Neural cell (in vitro differentiated cells): ENCODE data around the gene ZNF407.

Experiments
- POLR2AphosphoS5 ChIP-seq: IDR thresholded peaks from 2 replicates; pipeline ENCODE4 v1.6.1; 2012
- RAD21 ChIP-seq: fragments of 450-650 bp; conservative IDR thresholded peaks from 2 replicates; pipeline ENCODE4 v1.6.1; 2014; ENCODE audit warnings: antibody characterized with exemption, mild to moderate bottlenecking, moderate library complexity
- TF ChIP-seq, protein P1 (sequence below): fragments of 450-650 bp; IDR thresholded peaks from 2 replicates; pipeline ENCODE4 v1.5.1; 2014; ENCODE audit warnings: antibody characterized with exemption, mild to moderate bottlenecking, moderate library complexity; ENCODE audit not compliant: poor library complexity, severe bottlenecking

GRCh38 chr18:74577019-74577418 lies 20.7 kb upstream of the ZNF407 start:
- TF ChIP-seq, protein P1, sequence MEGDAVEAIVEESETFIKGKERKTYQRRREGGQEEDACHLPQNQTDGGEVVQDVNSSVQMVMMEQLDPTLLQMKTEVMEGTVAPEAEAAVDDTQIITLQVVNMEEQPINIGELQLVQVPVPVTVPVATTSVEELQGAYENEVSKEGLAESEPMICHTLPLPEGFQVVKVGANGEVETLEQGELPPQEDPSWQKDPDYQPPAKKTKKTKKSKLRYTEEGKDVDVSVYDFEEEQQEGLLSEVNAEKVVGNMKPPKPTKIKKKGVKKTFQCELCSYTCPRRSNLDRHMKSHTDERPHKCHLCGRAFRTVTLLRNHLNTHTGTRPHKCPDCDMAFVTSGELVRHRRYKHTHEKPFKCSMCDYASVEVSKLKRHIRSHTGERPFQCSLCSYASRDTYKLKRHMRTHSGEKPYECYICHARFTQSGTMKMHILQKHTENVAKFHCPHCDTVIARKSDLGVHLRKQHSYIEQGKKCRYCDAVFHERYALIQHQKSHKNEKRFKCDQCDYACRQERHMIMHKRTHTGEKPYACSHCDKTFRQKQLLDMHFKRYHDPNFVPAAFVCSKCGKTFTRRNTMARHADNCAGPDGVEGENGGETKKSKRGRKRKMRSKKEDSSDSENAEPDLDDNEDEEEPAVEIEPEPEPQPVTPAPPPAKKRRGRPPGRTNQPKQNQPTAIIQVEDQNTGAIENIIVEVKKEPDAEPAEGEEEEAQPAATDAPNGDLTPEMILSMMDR, result no peak
- no peak for TF ChIP-seq POLR2AphosphoS5
- TF ChIP-seq RAD21, result no peak
